Body of pancreas (tissue), 4 donors: ENCODE measurements around the gene RANBP17. TPM values are rescaled to one million over a fixed set of nuclear protein-coding genes. Genes with fewer than 3 reads are reported as not detected.
A peak's percentile ranks its signal among the peaks of the same experiment; 100 is the strongest.

Source experiments
- ATAC-seq: fragments of 150-250 bp; one replicate; pipeline ENCODE4 v1.9.1; 2016
- DNase-seq, 4 donors: peaks; one replicate each; pipeline ENCODE4 v3.0.0-alpha.2; 2019
- H3K27ac ChIP-seq, 4 donors: fragments of 200-600 bp; sonication (generic); 1 replicate in 3 of 4; 2 replicates in 1 of 4; pipeline versions ENCODE4 v1.5.1 to v1.6.1; 2016 to 2019; ENCODE audit warnings: mild to moderate bottlenecking in 1 of 4, mixed read lengths in 1 of 4, moderate library complexity in 1 of 4
- H3K27me3 ChIP-seq, 2 donors: fragments of 200-600 bp; sonication (generic); one replicate each; pipeline ENCODE4 v1.6.0; 2016; ENCODE audit warnings: mild to moderate bottlenecking in 1 of 2
- H3K36me3 ChIP-seq, 2 donors: fragments of 200-600 bp; sonication (generic); replicated peaks in 1 of 2; 2 replicates each; pipeline ENCODE4 v1.5.1; 2016; ENCODE audit warnings: low read depth in 2 of 2; ENCODE audit not compliant: insufficient read depth in 1 of 2
- H3K4me1 ChIP-seq: fragments of 200-600 bp; sonication (generic); one replicate; pipeline ENCODE4 v1.6.0; 2016
- H3K4me3 ChIP-seq, 2 donors: fragments of 200-600 bp; sonication (generic); 1 replicate in 1 of 2; 2 replicates in 1 of 2; pipeline ENCODE4 v1.5.1; 2016 to 2019
- H3K9me3 ChIP-seq, 3 donors: fragments of 200-600 bp; sonication (generic); 1 replicate in 2 of 3; 2 replicates in 1 of 3; pipeline ENCODE4 v1.5.1; 2016
- POLR2A ChIP-seq, 3 donors: fragments of 450-650 bp; IDR thresholded peaks; one replicate each; pipeline ENCODE4 v1.6.1; 2016; ENCODE audit warnings: antibody characterized with exemption in 3 of 3, mild to moderate bottlenecking in 2 of 3
- WGBS, 2 donors: methylation state at CpG; one replicate each; pipeline ENCODE4 v1.1.5; 2017; 5-methylcytosine and 5-hydroxymethylcytosine counted together
- intact Hi-C: fragments of 100-400 bp; cut with DNase I; formaldehyde crosslinking; loops from one replicate; pipeline ENCODE4 v1.15.1; 2023
- total RNA-seq, 2 donors: library from RNA; depleted of rRNA; stranded (reverse); fragments of >200 nt; gene quantifications; one replicate each; pipeline ENCODE4 v1.1.0, GENCODE V29; 2016
- TF ChIP-seq, protein P1 (sequence below), 7 experiments: fragments of 450-650 bp in 4 of 7; fragments of 200-600 bp in 3 of 7; sonication (generic) in 3 of 7; IDR thresholded peaks; one replicate each; pipeline ENCODE4 v1.5.1; 2016 to 2019; ENCODE audit warnings: antibody characterized with exemption in 7 of 7

Gene RANBP17
- total RNA-seq, 2 donors from 2014 or later: 6.6 to 9.1 TPM

DNA sequence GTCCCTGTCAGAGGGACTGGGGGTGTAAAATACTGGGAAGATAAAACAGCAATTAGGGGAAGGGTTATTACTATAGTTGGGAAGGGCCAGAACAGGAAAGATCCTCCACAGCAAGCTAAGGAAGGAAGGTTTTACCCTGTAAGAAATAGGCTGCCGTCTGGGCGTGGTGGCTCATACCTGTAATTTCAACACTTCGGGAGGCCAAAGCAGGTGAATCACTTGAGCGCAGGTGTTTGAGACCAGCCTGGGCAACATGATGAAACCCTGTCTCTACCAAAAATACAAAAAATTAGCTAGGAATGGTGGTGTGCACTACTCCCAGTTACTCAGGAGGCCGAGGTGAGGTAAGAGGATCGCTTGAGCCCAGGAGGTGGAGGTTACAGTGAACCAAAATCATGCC, 282.1 kb downstream of the RANBP17 start:
- TF ChIP-seq, protein P1, sequence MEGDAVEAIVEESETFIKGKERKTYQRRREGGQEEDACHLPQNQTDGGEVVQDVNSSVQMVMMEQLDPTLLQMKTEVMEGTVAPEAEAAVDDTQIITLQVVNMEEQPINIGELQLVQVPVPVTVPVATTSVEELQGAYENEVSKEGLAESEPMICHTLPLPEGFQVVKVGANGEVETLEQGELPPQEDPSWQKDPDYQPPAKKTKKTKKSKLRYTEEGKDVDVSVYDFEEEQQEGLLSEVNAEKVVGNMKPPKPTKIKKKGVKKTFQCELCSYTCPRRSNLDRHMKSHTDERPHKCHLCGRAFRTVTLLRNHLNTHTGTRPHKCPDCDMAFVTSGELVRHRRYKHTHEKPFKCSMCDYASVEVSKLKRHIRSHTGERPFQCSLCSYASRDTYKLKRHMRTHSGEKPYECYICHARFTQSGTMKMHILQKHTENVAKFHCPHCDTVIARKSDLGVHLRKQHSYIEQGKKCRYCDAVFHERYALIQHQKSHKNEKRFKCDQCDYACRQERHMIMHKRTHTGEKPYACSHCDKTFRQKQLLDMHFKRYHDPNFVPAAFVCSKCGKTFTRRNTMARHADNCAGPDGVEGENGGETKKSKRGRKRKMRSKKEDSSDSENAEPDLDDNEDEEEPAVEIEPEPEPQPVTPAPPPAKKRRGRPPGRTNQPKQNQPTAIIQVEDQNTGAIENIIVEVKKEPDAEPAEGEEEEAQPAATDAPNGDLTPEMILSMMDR (IDR thresholded peaks at IDR 0.05): no peak
- no peak for TF ChIP-seq POLR2A (IDR thresholded peaks at IDR 0.05)
- Histone ChIP-seq H3K9me3 (no peaks in the 10 kb centered on the region), H3K4me1 (no peaks in the 10 kb centered on the region), H3K36me3 (no peaks in the 10 kb centered on the region), H3K27me3 (no peaks in the 10 kb centered on the region), H3K27ac (no peak overlapping the region), H3K4me3 (no peak overlapping the region)
- ATAC-seq (no peak), DNase-seq (no peak)
- 81 to 95% methylated on average over 6 of the region's 6 CpGs for WGBS, 2 donors
- intact Hi-C loops: no loop called here

DNA sequence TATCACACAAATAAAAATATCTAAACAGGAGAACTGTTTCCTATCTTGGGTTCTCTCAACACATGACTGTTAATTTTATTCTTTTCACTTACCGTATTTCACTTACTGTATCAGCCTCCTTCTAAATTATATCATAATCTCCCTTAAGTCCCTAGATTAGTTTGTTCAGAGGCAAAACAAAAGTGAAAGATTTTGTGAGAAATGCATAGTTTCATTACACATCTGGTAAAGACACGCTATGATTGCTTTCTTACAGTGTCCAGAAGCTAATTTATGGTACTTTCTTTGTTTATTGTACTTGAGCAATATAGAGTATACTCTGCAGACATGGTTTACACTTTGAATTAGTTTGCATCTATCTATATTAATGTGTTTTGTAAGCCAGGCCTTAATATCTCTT, 287.5 kb downstream of the RANBP17 start:
- DNase-seq (no peak), ATAC-seq (no peak)
- Histone ChIP-seq H3K27ac (no peak overlapping the region), H3K36me3 (no peaks in the 10 kb centered on the region), H3K4me1 (no peaks in the 10 kb centered on the region), H3K27me3 (no peaks in the 10 kb centered on the region), H3K4me3 (no peak overlapping the region), H3K9me3 (no peaks in the 10 kb centered on the region)
- no peak for TF ChIP-seq POLR2A (IDR thresholded peaks at IDR 0.05)
- TF ChIP-seq, protein P1 (IDR thresholded peaks at IDR 0.05): no peak
- intact Hi-C loops: no loop called here
- whole genome bisulfite sequencing, 2 donors: 67 to 92% methylated on average over 2 of the region's 2 CpGs

DNA sequence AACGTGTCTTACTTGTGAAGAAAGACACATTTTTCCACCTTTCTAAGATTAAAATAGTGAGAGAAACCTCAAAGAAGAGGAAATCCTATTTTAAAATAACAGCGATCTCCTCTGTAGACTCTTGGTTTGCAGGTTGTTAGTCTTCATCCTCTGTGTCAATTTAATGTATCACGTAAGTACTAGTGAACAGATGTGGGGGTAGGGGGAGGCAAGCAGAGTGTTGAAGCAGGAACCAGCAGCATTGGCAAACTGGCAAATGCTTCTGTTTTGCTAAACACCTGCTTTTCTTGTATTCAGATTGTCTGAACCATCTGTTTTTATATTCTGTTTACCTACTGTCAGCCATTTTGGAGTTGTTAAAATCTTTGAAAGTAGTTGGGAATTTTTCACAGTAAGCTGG, 288.0 kb downstream of the RANBP17 start:
- Histone ChIP-seq H3K4me1 (no peaks in the 10 kb centered on the region), H3K9me3 (no peaks in the 10 kb centered on the region), H3K36me3 (no peaks in the 10 kb centered on the region), H3K4me3 (no peak overlapping the region), H3K27ac (no peak overlapping the region), H3K27me3 (no peaks in the 10 kb centered on the region)
- TF ChIP-seq, protein P1 (IDR thresholded peaks at IDR 0.05): no peak
- no peak for TF ChIP-seq POLR2A (IDR thresholded peaks at IDR 0.05)
- intact Hi-C loops: no loop called here
- no peak for ATAC-seq
- 80 to 88% methylated on average over 3 of the region's 3 CpGs for WGBS, 2 donors
- DNase-seq: no peak

DNA sequence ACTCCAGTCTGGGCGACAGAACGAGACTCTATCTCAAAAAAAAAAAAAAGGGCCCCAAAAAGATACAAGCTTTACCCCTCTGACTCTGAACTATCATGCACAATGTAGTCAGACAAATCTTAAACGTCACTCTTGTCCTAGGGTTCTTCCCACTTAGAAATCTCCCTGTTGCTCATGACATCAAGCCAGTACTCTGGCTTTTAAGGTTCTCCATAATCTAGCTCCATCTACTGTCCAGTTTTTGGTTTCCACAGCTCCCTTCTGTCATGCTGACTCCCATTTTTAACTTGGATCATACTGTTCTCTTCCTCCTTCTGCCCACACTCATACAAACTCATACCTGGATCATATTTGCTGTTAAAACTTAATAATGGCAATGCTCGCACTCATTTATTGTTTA, 290.6 kb downstream of the RANBP17 start:
- H3K9me3 ChIP-seq: no peaks in the 10 kb centered on the region
- no peaks in the 10 kb centered on the region for H3K27me3 ChIP-seq
- ATAC-seq (no peak), DNase-seq (no peak)
- H3K4me3 ChIP-seq: no peak overlapping the region
- WGBS, 2 donors: 86 to 88% methylated on average over 4 of the region's 4 CpGs
- intact Hi-C loops: no loop called here
- H3K27ac ChIP-seq: no peak overlapping the region
- H3K36me3 ChIP-seq: no peaks in the 10 kb centered on the region
- no peak for TF ChIP-seq POLR2A (IDR thresholded peaks at IDR 0.05)
- TF ChIP-seq, protein P1 (IDR thresholded peaks at IDR 0.05): peak in 1 of 7 experiments; percentile 10
- no peaks in the 10 kb centered on the region for H3K4me1 ChIP-seq

DNA sequence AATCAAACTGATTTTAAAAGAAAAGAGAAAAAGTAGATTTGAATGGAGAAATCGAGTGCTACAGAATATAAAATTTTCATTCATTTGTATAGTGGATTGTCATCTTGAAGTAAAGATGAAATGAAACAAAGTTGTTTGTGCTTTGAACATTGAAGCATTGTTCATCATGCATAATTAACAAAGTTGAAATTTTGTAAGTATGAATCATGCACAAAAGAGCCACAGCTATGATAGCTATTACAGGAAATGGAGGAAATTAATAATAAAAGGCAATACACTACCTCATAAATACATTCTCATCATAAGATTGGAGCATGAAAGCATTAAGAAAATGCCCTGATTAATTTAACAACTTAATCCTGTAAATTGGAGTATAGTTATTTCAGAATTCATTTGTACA, 293.8 kb downstream of the RANBP17 start:
- DNase-seq (no peak), ATAC-seq (no peak)
- Histone ChIP-seq H3K27me3 (no peaks in the 10 kb centered on the region), H3K9me3 (no peaks in the 10 kb centered on the region), H3K27ac (no peak overlapping the region), H3K4me1 (no peaks in the 10 kb centered on the region), H3K36me3 (no peaks in the 10 kb centered on the region), H3K4me3 (no peak overlapping the region)
- intact Hi-C loops: no loop called here
- no peak for TF ChIP-seq POLR2A (IDR thresholded peaks at IDR 0.05)
- TF ChIP-seq, protein P1 (IDR thresholded peaks at IDR 0.05): no peak
- 76 to 85% methylated on average over 1 of the region's 1 CpG for WGBS, 2 donors
